ENCODE measurements around the gene HHIPL1. TPM values are rescaled to one million over a fixed set of nuclear protein-coding genes. Genes with fewer than 3 reads are reported as not detected.

Gene HHIPL1
- total RNA-seq, 2 experiments from 2014 or later: 0.25 to 0.72 TPM

- intact Hi-C loops (cut with micrococcal nuclease; ENCODE audit: unreplicated experiment): no loop called here
- POLR2A ChIA-PET: interaction anchor here (0.8 kb wide), 1 partner anchor 131 kb away, joined by 3 read pairs; no protein-coding TSS in a partner anchor
- no TSS peak for BruUV-seq (replicated peaks)
These were observed 70.5 kb downstream of the HHIPL1 start for GRCh38 chr14:99715266-99716000.

DNA sequence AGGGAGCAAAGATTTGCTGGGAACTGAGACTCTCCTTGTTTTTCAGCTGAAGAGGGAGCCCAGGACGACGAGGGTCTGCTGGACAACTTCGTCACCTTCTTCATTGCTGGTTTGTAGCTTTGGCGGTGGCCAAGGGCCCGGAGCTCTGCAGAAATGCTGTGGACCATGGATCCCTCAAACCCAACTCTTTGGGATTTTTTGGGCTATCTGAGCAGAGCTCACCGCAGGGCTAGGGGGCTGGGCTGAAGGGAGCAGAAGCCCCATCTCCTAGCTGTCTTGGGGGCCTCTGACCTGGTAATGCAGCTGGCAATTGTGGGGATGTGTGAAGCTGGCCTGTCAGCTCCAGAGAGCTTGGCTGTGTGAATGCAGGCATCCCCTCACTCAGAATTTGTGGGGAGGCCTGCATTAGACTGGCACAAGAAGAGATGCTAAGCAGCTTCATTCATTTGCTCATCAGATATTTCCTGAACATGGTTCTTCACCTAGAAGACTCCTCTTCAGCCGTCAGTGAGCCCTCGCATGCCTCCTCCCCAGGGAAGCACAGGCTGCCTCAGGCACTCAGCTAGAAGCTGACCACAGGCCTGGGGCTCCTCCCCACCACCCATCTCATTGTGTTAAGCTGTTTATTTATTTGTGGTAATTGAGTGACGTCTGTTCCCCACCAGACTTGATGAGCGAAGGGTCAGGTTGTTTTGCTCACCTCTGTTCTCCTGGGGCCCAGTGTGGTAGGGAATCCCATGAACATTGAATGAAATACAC, 71.3 kb downstream of the HHIPL1 start:
- intact Hi-C loops (cut with micrococcal nuclease; ENCODE audit: unreplicated experiment): no loop called here
- H3K4me2 ChIP-seq (ENCODE audit: low read length): no peak overlapping the region
- H3K4me3 ChIP-seq (ENCODE audit: low read depth, low read length, poor library complexity, severe bottlenecking): no peak overlapping the region
- no peak for TF ChIP-seq EZH2phosphoT487 (IDR thresholded peaks at IDR 0.05; ENCODE audit: borderline replicate concordance, low read depth, low read length)
- TF ChIP-seq, protein P1, sequence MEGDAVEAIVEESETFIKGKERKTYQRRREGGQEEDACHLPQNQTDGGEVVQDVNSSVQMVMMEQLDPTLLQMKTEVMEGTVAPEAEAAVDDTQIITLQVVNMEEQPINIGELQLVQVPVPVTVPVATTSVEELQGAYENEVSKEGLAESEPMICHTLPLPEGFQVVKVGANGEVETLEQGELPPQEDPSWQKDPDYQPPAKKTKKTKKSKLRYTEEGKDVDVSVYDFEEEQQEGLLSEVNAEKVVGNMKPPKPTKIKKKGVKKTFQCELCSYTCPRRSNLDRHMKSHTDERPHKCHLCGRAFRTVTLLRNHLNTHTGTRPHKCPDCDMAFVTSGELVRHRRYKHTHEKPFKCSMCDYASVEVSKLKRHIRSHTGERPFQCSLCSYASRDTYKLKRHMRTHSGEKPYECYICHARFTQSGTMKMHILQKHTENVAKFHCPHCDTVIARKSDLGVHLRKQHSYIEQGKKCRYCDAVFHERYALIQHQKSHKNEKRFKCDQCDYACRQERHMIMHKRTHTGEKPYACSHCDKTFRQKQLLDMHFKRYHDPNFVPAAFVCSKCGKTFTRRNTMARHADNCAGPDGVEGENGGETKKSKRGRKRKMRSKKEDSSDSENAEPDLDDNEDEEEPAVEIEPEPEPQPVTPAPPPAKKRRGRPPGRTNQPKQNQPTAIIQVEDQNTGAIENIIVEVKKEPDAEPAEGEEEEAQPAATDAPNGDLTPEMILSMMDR (conservative IDR thresholded peaks at IDR 0.05; ENCODE audit: low read length): no peak
- no peaks in the 10 kb centered on the region for H4K20me1 ChIP-seq (ENCODE audit: insufficient read depth, low read length)
- no peak overlapping the region for H2AFZ ChIP-seq (ENCODE audit: low read length)
- no TSS peak for BruUV-seq (replicated peaks)
- ChIA-PET CTCF (ENCODE audit: unreplicated experiment) (interaction anchor here (0.6 kb wide), 1 partner anchor 27 kb away, joined by 3 read pairs; no protein-coding TSS in a partner anchor), POLR2A (interaction anchor here (0.8 kb wide), 1 partner anchor 131 kb away, joined by 3 read pairs; no protein-coding TSS in a partner anchor)
- no peaks in the 10 kb centered on the region for H3K36me3 ChIP-seq (ENCODE audit: insufficient read depth, low read length)
- no peaks in the 10 kb centered on the region for H3K4me1 ChIP-seq (ENCODE audit: insufficient read depth, low read length, poor library complexity, severe bottlenecking)
- DNase-seq (ENCODE audit: low spot score): no peak
- no peaks in the 10 kb centered on the region for H3K9me2 ChIP-seq (ENCODE audit: insufficient read depth, low read length)
- H3K9me3 ChIP-seq (ENCODE audit: low read length): no peaks in the 10 kb centered on the region
- H3K79me2 ChIP-seq (ENCODE audit: insufficient read depth, low read depth, low read length): no peaks in the 10 kb centered on the region
- H3K27ac ChIP-seq (ENCODE audit: low read depth, low read length, poor library complexity, severe bottlenecking): no peak overlapping the region

More at GRCh38 chr14:99715266-99716000, 70.5 kb downstream of the HHIPL1 start:
- Histone ChIP-seq H2AFZ (ENCODE audit: low read length) (no peak overlapping the region), H3K9me3 (ENCODE audit: low read length) (no peaks in the 10 kb centered on the region), H3K4me3 (ENCODE audit: low read depth, low read length, poor library complexity, severe bottlenecking) (no peak overlapping the region), H3K36me3 (ENCODE audit: insufficient read depth, low read length) (no peaks in the 10 kb centered on the region), H3K4me2 (ENCODE audit: low read length) (no peak overlapping the region), H3K79me2 (ENCODE audit: insufficient read depth, low read depth, low read length) (no peaks in the 10 kb centered on the region), H3K9me2 (ENCODE audit: insufficient read depth, low read length) (no peaks in the 10 kb centered on the region), H3K27ac (ENCODE audit: low read depth, low read length, poor library complexity, severe bottlenecking) (no peak overlapping the region), H4K20me1 (ENCODE audit: insufficient read depth, low read length) (no peaks in the 10 kb centered on the region), H3K4me1 (ENCODE audit: insufficient read depth, low read length, poor library complexity, severe bottlenecking) (no peaks in the 10 kb centered on the region)
- CTCF ChIA-PET (ENCODE audit: unreplicated experiment): interaction anchor here (0.6 kb wide), 1 partner anchor 26 kb away, joined by 3 read pairs; no protein-coding TSS in a partner anchor
- DNase-seq (ENCODE audit: low spot score): no peak
- TF ChIP-seq EZH2phosphoT487 (IDR thresholded peaks at IDR 0.05; ENCODE audit: borderline replicate concordance, low read depth, low read length): no peak
- TF ChIP-seq, protein P1 (conservative IDR thresholded peaks at IDR 0.05; ENCODE audit: low read length): no peak
